ENCODE results near the gene SNCAIP.

Gene SNCAIP

GRCh38 chr5:122430319-122430586, 118.2 kb downstream of the SNCAIP start:
- no peak for DNase-seq

GRCh38 chr5:122431298-122431697, 119.3 kb downstream of the SNCAIP start:
- no peak for DNase-seq

GRCh38 chr5:122434205-122434970, 122.4 kb downstream of the SNCAIP start:
- no peak for DNase-seq

GRCh38 chr5:122435234-122435633, 123.2 kb downstream of the SNCAIP start:
- DNase-seq = no peak

- DNase-seq = no peak
Observed at GRCh38 chr5:122435761-122436160, 123.7 kb downstream of the SNCAIP start.

GRCh38 chr5:122436615-122437014, 124.6 kb downstream of the SNCAIP start:
- DNase-seq = no peak

- DNase-seq = no peak
Observed at GRCh38 chr5:122439645-122440044, 127.6 kb downstream of the SNCAIP start.

- DNase-seq = no peak
Observed at GRCh38 chr5:122442938-122443337, 130.9 kb downstream of the SNCAIP start.

- no peak for DNase-seq
Observed at GRCh38 chr5:122444411-122444810, 132.4 kb downstream of the SNCAIP start.

- no peak for DNase-seq
Observed at GRCh38 chr5:122445070-122445469, 133.0 kb downstream of the SNCAIP start.

- no peak for DNase-seq
Observed at GRCh38 chr5:122447072-122447471, 135.0 kb downstream of the SNCAIP start.

GRCh38 chr5:122447879-122448278, 135.8 kb downstream of the SNCAIP start:
- no peak for DNase-seq

- DNase-seq = no peak
Observed at GRCh38 chr5:122454541-122454940, 142.5 kb downstream of the SNCAIP start.

GRCh38 chr5:122455939-122456338, 143.9 kb downstream of the SNCAIP start:
- no peak for DNase-seq

GRCh38 chr5:122457178-122457826, 145.3 kb downstream of the SNCAIP start:
- DNase-seq = no peak

GRCh38 chr5:122458278-122458872, 146.3 kb downstream of the SNCAIP start:
- DNase-seq = peak; percentile 7

- DNase-seq = no peak
Observed at GRCh38 chr5:122462486-122462885, 150.4 kb downstream of the SNCAIP start.

- no peak for DNase-seq
Observed at GRCh38 chr5:122463221-122463620, 151.2 kb downstream of the SNCAIP start.

- no peak for DNase-seq
Observed at GRCh38 chr5:122464191-122464590, 152.2 kb downstream of the SNCAIP start.

- no peak for DNase-seq
Observed at GRCh38 chr5:122465031-122465577, 153.1 kb downstream of the SNCAIP start.

GRCh38 chr5:122465994-122466393, 154.0 kb downstream of the SNCAIP start:
- DNase-seq = no peak

- no peak for DNase-seq
Observed at GRCh38 chr5:122468351-122469116, 156.5 kb downstream of the SNCAIP start.

- DNase-seq = no peak
Observed at GRCh38 chr5:122469384-122469919, 157.4 kb downstream of the SNCAIP start.

Data from NCI-H1694 (cell line).